Natural killer cell treated with Interleukin-12 subunit alpha and Interleukin-12 subunit beta and Interleukin-15 and Interleukin-18, amount 100 ng/mL, for 72 hours (primary cell): ENCODE data around the gene KRT23. TPM values are rescaled to one million over a fixed set of nuclear protein-coding genes. Genes with fewer than 3 reads are reported as not detected.

Experiments used
- ATAC-seq, 2 donors: fragments of 150-1000 bp; cut with Tn5 transposase in 1 of 2; sonication (Bioruptor Pico), chemical (Tn5 transposase) in 1 of 2; 2 replicates each; pipeline ENCODE4 v1.10.0; 2021
- DNase-seq: peaks from one replicate; pipeline ENCODE4 v3.0.0; 2022; ENCODE audit warnings: low spot score
- H3K27ac Mint-ChIP-seq, 2 donors: 1 replicate in 1 of 2; 2 replicates in 1 of 2; pipeline ENCODE4 v1.8.0; 2022; ENCODE audit warnings: mixed read lengths in 2 of 2, mild to moderate bottlenecking in 1 of 2, moderate library complexity in 1 of 2
- H3K27me3 Mint-ChIP-seq, 2 donors: 1 replicate in 1 of 2; 2 replicates in 1 of 2; pipeline ENCODE4 v1.8.0; 2022; ENCODE audit warnings: mixed read lengths in 2 of 2
- H3K36me3 Mint-ChIP-seq: one replicate; pipeline ENCODE4 v1.8.0; 2022; ENCODE audit warnings: mixed read lengths
- H3K4me1 Mint-ChIP-seq, 2 donors: 1 replicate in 1 of 2; 2 replicates in 1 of 2; pipeline ENCODE4 v1.8.0; 2022; ENCODE audit warnings: low read depth in 2 of 2, mixed read lengths in 2 of 2, mild to moderate bottlenecking in 1 of 2
- H3K4me3 Mint-ChIP-seq: one replicate; pipeline ENCODE4 v1.8.0; 2022; ENCODE audit warnings: mixed read lengths
- H3K9me3 Mint-ChIP-seq: 2 replicates; pipeline ENCODE4 v1.8.0; 2022; ENCODE audit warnings: mixed read lengths
- total RNA-seq, 2 donors: library from RNA; stranded (reverse); gene quantifications; one replicate each; pipeline ENCODE4 v1.2.3, GENCODE V29; 2022

Gene KRT23
- total RNA-seq, 2 donors from 2014 or later = not detected

DNA sequence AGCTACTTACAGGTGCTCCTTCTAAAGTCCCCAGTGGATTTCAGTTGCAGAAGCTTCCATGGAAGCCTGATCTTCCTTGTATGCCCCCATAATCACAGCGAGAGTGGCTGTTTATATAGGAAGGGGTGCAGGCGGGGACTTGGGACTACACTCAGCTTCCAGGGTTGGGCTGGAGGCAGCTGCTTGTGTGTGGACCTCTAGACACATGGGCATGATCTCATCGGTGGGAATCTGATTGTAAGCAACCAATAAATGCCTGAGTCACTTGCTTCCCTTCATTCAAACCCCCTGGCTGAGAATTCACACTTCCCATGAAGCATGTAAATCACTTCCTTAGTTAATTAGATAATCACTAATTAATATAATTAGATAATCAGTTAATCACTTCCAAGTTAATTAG lies 51.4 kb downstream of the KRT23 start:
- Mint-ChIP-seq H3K9me3 (no peaks in the 10 kb centered on the region), H3K27ac (no peak overlapping the region), H3K4me1 (no peaks in the 10 kb centered on the region), H3K4me3 (no peak overlapping the region), H3K36me3 (no peaks in the 10 kb centered on the region), H3K27me3 (peaks cover 23 to 45% of the 10 kb centered on the region in 2 donors)
- no peak for ATAC-seq
- DNase-seq = no peak

DNA sequence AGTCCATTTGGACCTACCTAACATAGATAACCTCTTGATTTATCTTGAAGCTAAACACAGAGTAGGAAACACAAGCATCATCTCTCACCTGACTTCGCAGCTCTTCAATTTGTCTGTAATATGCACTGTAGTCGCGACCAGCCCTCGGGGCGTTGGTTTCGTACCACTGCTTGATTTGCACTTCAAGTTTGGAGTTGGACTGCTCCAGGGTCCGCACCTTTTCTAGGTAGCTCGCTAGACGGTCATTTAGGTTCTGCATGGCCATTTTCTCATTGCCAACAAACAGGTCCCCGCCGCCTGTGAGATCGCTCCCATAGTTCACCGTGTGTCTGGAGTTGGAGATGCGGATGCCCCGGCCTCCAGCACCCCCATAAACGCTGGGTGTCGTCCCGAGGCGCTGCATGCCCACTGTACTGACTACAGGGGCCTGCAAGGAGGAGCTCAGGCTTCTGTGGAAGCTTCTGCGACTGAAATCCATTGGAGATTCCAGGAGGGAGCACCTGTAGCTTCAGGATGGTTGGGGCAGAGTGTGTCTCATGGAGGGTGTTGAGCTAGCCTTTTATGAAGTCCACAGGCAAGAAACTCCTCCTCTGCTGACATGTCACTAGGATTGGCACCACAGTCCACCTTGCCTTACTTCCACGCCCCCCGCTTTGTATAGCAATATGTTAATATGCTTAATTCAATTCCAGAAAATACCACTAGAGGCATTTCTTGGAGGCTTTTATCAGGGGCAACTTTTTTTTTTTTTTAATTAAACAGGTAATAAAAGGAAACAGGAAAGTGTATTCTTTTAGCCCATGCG lies 52.5 kb downstream of the KRT23 start, which contains the start of gene KRT20:
KRT20 (minus strand) TSS at position 535 of the 805 bp plus-strand sequence; CDS start at position 478, 57 bp downstream.
- peaks cover 25 to 43% of the 10 kb centered on the region in 2 donors for H3K27me3 Mint-ChIP-seq

DNA sequence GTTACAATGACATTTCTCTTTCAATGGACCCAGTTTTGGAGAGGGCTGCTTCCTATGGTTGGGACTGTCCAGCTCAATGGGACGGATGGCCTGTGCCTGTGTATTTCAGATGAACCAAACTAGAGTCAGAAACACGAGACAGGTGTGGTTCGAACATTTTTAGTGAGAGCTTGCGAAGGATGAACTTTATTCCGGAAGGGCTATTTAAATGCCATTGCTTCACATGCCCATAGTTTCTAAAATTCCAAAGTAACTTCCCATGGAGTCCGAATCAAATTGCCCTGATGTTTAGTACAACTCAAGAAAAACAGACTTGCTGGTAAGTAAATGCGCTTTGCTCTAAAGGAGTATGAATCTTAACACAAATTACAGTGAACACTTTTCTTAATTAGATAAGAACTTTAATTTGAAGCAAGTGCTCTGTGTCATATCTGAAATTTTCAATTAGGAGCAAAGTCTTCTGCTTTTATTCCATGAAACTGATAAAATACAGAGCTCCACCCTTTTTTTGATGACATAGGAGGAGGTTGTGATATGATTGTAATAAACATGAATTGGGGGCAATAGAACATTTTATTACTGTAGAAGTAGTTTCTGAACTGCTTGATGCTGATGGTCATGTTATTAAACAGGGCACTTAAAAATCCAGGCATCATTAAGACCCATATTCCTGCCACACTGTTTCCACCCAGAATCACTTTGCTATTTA lies 53.7 kb downstream of the KRT23 start:
- Mint-ChIP-seq H3K27ac (no peak overlapping the region), H3K36me3 (no peaks in the 10 kb centered on the region), H3K4me1 (no peaks in the 10 kb centered on the region), H3K9me3 (no peaks in the 10 kb centered on the region), H3K27me3 (peaks cover 17 to 32% of the 10 kb centered on the region in 2 donors), H3K4me3 (no peak overlapping the region)
- ATAC-seq (no peak), DNase-seq (no peak)

More for the DNA sequence above, 52.5 kb downstream of the KRT23 start, which contains the start of gene KRT20:
- no peak for ATAC-seq
- no peaks in the 10 kb centered on the region for H3K4me1 Mint-ChIP-seq
- H3K27ac Mint-ChIP-seq = no peak within 1 kb of the TSS
- DNase-seq = no peak
- H3K4me3 Mint-ChIP-seq = no peak within 1 kb of the TSS
- H3K36me3 Mint-ChIP-seq = no peaks in the 10 kb centered on the region
- H3K9me3 Mint-ChIP-seq = no peaks in the 10 kb centered on the region

DNA sequence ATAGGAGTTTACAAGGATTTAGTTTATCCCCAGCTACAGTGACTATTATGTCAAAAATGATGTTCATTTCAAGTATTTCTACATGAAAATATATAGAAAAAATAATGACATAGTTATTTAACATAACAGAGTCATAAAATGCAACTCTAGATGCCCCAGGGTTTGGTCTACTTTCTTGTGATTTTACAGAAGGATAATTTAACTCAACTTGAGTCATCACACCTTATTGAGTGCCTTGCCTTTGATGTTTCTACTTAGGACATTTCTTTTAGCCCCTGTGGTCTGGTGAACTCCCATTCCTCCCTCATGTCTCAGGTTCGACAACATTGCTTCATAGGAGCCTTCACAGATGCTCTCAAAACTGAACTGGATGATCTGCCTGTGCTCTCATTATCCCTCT lies 54.4 kb downstream of the KRT23 start:
- no peaks in the 10 kb centered on the region for H3K36me3 Mint-ChIP-seq
- H3K4me3 Mint-ChIP-seq = no peak overlapping the region

DNA sequence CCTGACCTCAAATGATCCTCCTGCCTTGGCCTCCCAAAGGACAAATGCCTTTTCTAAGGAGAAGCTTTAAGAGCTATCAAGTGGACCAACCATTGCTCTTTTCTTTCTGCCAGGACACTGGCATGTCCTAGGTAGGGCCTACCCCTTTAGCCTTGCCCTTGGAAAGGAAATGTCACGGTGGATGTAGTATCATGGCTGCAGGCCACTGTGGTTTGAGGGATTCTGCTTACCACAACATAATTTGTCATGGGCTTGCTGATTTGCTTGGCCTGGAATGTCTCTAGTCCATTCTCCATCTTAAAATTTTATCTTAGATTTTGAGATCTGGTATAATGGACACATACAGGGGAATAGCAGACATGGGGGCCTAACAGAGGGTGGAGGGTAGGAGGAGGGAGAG lies 58.4 kb downstream of the KRT23 start:
- H3K27me3 Mint-ChIP-seq = peaks cover 12 to 35% of the 10 kb centered on the region in 2 donors
- no peaks in the 10 kb centered on the region for H3K9me3 Mint-ChIP-seq
- no peak overlapping the region for H3K4me3 Mint-ChIP-seq
- no peak for DNase-seq
- no peaks in the 10 kb centered on the region for H3K4me1 Mint-ChIP-seq
- H3K36me3 Mint-ChIP-seq = no peaks in the 10 kb centered on the region
- no peak for ATAC-seq
- no peak overlapping the region for H3K27ac Mint-ChIP-seq

More for the DNA sequence above, 54.4 kb downstream of the KRT23 start:
- no peak overlapping the region for H3K27ac Mint-ChIP-seq
- H3K27me3 Mint-ChIP-seq = peaks cover 13 to 24% of the 10 kb centered on the region in 2 donors
- DNase-seq (no peak), ATAC-seq (no peak)
- H3K4me1 Mint-ChIP-seq = no peaks in the 10 kb centered on the region
- H3K9me3 Mint-ChIP-seq = no peaks in the 10 kb centered on the region

DNA sequence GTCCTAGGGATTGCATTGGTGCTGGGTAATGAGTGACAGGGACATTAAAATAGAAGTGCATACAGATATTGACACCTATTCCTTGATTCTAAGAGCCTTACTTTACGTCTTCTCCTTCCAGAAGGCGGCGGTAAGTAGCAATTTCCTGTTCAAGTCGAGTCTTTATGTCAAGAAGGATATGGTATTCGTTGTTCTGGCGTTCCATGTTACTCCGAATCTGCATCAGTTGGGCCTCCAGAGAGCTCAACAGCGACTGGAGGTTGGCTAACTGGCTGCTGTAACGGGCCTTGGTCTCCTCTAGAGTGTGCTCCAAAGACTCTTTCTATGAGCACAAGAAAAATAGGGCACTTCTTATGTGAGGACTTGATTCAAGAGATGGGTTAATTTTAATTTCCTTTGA lies 59.4 kb downstream of the KRT23 start:
- Mint-ChIP-seq H3K27ac (no peak overlapping the region), H3K4me1 (no peaks in the 10 kb centered on the region), H3K4me3 (no peak overlapping the region), H3K27me3 (peaks cover 7 to 32% of the 10 kb centered on the region in 2 donors), H3K36me3 (no peaks in the 10 kb centered on the region), H3K9me3 (no peaks in the 10 kb centered on the region)
- ATAC-seq (no peak), DNase-seq (no peak)

DNA sequence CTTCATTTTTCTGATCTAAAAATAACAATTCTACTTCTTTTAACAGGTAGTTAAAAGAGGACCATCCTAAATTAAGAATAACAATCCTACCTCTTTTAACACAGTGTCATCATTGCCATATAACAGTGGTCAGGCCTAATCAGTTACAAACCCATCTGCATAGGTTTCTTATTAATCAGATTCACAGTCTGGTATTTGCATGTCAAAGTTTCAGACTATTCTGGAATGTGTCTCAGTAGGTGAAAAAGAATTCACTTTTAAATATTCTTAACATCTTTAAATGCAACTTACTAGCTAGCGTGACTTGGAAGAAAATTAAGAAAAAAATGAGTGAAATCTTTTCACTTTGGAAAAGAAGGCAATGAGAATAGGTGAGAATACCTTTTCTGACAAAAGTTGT lies 63.6 kb downstream of the KRT23 start:
- no peak overlapping the region for H3K4me3 Mint-ChIP-seq
- H3K9me3 Mint-ChIP-seq = no peaks in the 10 kb centered on the region
- ATAC-seq (no peak), DNase-seq (no peak)
- peaks cover 13 to 43% of the 10 kb centered on the region in 2 donors for H3K27me3 Mint-ChIP-seq
- H3K4me1 Mint-ChIP-seq = no peaks in the 10 kb centered on the region
- no peak overlapping the region for H3K27ac Mint-ChIP-seq
- H3K36me3 Mint-ChIP-seq = no peaks in the 10 kb centered on the region

DNA sequence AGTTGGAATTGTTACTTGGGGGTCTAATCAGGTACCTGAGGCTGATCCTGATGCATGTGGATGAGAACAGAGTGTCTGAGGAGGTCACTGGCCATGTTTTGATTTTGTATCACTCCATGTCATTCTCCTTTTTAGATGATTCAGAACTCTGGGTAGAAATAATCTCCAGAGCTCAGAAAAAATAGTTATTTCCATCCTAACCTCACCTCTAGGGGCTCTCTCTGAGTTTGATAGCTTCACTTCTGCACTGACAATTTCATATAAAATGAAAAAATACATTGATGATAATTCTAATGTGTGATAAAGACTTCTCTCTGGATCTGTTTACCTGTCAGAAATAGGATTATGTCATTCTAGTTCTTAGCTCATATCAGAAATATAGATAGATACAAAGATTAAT lies 64.2 kb downstream of the KRT23 start:
- H3K4me1 Mint-ChIP-seq = no peaks in the 10 kb centered on the region
- no peak for DNase-seq
- H3K36me3 Mint-ChIP-seq = no peaks in the 10 kb centered on the region
- no peaks in the 10 kb centered on the region for H3K9me3 Mint-ChIP-seq
- H3K27ac Mint-ChIP-seq = no peak overlapping the region
- peaks cover 14 to 43% of the 10 kb centered on the region in 2 donors for H3K27me3 Mint-ChIP-seq
- ATAC-seq = no peak
- no peak overlapping the region for H3K4me3 Mint-ChIP-seq

Other genes starting within 250 kb of the KRT23 start
- not detected for gene KRT24, start 233.9 kb downstream of the KRT23 start, total RNA-seq
- not detected for gene KRT25, start 182.3 kb downstream of the KRT23 start, total RNA-seq
- gene KRT26, start 165.4 kb downstream of the KRT23 start, total RNA-seq = not detected
- not detected for gene KRT27, start 155.1 kb downstream of the KRT23 start, total RNA-seq
- gene KRT28, start 137.7 kb downstream of the KRT23 start, total RNA-seq = not detected
- gene KRT10, start 115.0 kb downstream of the KRT23 start, total RNA-seq = 10 to 100 TPM; 26.8 to 42.3 TPM
- gene KRT12, start 70.4 kb downstream of the KRT23 start, total RNA-seq = not detected
- not detected for gene KRT20, start 52.4 kb downstream of the KRT23 start, total RNA-seq
- not detected for gene KRT39, start 29.3 kb upstream of the KRT23 start, total RNA-seq
- gene KRT40, start 46.7 kb upstream of the KRT23 start, total RNA-seq = not detected
- gene KRTAP3-3, start 56.5 kb upstream of the KRT23 start, total RNA-seq = not detected
- gene KRTAP3-2, start 62.3 kb upstream of the KRT23 start, total RNA-seq = not detected
- not detected for gene KRTAP3-1, start 71.5 kb upstream of the KRT23 start, total RNA-seq
- not detected for gene KRTAP1-5, start 89.6 kb upstream of the KRT23 start, total RNA-seq
- not detected for gene KRTAP1-4, start 92.5 kb upstream of the KRT23 start, total RNA-seq
- not detected for gene KRTAP1-3, start 97.2 kb upstream of the KRT23 start, total RNA-seq
- gene KRTAP1-1, start 103.8 kb upstream of the KRT23 start, total RNA-seq = not detected
- gene KRTAP2-1, start 109.7 kb upstream of the KRT23 start, total RNA-seq = not detected
- not detected for gene KRTAP2-2, start 117.6 kb upstream of the KRT23 start, total RNA-seq
- not detected for gene KRTAP2-3, start 122.5 kb upstream of the KRT23 start, total RNA-seq
- gene KRTAP2-4, start 128.2 kb upstream of the KRT23 start, total RNA-seq = not detected
- gene KRTAP4-7, start 146.5 kb upstream of the KRT23 start, total RNA-seq = not detected
- not detected for gene KRTAP4-8, start 160.5 kb upstream of the KRT23 start, total RNA-seq
- not detected for gene KRTAP4-16, start 164.6 kb upstream of the KRT23 start, total RNA-seq
- gene KRTAP4-9, start 167.7 kb upstream of the KRT23 start, total RNA-seq = not detected
- not detected for gene KRTAP4-11, start 180.7 kb upstream of the KRT23 start, total RNA-seq
- gene KRTAP4-12, start 186.5 kb upstream of the KRT23 start, total RNA-seq = not detected
- not detected for gene KRTAP4-6, start 202.9 kb upstream of the KRT23 start, total RNA-seq
- not detected for gene KRTAP4-5, start 212.2 kb upstream of the KRT23 start, total RNA-seq
- gene KRTAP4-4, start 223.1 kb upstream of the KRT23 start, total RNA-seq = not detected
- not detected for gene KRTAP4-3, start 230.6 kb upstream of the KRT23 start, total RNA-seq
- not detected for gene KRTAP4-2, start 240.6 kb upstream of the KRT23 start, total RNA-seq
- not detected for gene KRTAP4-1, start 247.3 kb upstream of the KRT23 start, total RNA-seq